C1 segment of cervical spinal cord (tissue), 14 donors: ENCODE results near the gene BCL2.

ENCODE experiments used
- DNase-seq, 14 donors: peaks; one replicate each; lab custom pipeline; 2025; lab: John Stamatoyannopoulos, UW

The BCL2 gene

GRCh38 chr18:63111671-63112402, 207.7 kb downstream of the BCL2 start:
- DNase-seq, result no peak

DNA sequence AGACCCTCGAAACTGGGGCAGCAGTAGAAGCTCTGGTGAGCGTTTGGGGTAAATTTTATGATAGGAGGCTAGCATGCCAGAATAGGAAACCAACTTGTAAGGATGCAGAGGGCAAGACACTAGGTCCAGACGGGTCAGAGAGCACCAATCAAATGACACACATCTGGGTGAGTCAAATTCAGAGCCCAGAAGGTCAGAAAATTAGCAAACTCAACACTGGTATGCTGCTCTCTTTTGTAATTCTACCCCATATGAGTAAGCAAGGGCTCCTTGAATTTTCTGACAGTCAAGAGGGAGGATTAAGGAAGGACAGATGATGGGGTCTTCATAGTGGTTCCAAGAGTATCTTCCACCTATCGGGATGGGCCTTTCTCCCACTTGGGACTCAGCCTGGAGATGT, 209.8 kb downstream of the BCL2 start:
- no peak for DNase-seq

DNA sequence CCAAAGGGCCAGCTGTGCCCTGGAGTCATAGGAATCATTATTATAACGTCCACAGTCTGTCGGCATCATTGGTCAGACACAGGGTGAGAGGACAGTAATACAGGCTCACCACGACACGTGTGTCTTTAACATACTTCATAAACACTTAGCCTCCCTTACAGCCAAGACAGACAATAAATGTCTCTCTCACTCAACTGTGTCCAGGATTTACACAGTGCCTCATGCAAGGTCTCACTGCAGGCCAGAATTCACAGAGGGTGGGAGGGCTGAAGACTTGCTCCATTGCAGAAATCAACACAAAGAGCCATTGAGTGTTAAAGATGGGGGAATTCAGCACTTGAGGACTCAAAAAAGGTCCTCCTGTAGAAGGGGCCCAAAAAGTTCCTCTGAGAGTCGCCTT, 210.5 kb downstream of the BCL2 start:
- DNase-seq, result no peak

DNA sequence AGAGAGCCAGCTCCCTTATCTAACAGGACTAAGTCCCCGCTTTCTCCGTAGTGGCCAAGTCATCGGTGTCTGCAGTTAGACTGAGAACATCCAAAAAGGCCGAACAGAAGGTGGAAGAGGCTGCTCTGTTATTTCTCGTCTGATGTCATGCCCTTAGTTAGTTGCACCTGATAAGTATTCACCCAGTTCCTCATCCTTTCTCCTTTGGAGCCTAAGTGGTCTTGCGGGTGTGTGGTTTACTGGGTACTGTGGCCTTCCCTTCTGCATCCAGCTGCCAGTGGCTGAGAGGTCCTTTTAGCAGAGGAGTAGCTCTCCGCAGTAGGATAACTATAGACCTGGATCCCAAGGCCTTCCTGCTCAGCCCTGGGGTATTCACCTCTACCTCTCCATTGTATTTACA, 211.6 kb downstream of the BCL2 start:
- DNase-seq, result no peak

DNA sequence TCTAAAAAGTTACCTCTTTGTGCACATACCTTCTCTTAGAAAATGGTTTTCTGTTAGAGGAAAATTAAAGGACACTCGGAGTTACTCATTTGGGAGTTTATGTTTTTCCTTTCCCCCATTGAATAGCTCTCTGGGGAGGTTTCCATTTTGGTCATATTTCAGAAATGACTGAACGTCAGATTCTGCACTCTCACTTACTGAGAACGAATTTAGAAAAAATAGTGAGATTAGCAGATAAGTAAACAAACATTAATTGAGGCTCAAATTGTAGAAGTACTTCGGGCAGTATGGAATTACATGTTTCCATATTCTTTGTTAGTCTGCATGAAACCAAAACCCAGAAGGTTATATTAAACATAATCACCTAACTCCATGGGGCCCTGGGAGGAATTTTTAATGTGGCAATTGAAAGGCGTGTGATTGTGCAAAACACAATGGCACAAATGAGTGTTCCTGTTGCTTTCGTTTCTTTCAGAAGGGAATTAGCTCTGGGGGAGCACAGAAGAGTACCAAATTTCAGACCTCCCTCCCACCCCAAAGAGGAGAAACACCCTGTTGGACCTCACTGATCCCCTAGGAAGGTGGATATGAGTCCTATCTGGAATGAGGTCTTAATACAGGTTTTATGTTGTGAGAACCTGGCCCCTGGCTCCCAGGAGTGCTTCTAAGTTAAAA, 212.3 kb downstream of the BCL2 start:
- DNase-seq, result no peak

- DNase-seq, result no peak
Observed at GRCh38 chr18:63106727-63107126, 212.8 kb downstream of the BCL2 start.

GRCh38 chr18:63105636-63106316, 213.8 kb downstream of the BCL2 start:
- no peak for DNase-seq

DNA sequence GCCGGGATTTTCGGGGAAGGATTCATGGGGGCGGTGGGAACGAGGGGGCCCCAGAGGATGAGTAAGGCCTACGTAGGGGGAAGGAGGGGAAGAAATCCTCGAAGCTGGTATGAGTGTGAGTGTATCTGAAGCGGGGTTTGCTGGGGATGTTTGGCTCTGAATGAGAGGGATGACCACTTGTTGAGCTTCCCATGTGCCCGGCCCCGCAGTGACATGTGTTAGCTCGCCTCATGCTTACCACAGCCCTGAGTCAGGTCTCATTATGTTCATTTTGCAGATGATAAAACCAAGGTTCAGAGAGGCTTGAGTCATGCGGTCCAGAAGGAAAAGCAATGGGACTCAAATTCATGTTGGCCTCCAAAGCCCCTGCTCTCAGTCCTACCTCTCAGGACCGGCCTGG, 214.7 kb downstream of the BCL2 start:
- DNase-seq, result no peak

GRCh38 chr18:63102941-63103744, 216.4 kb downstream of the BCL2 start:
- no peak for DNase-seq

- DNase-seq, result no peak
Observed at GRCh38 chr18:63100630-63101055, 218.9 kb downstream of the BCL2 start.

DNA sequence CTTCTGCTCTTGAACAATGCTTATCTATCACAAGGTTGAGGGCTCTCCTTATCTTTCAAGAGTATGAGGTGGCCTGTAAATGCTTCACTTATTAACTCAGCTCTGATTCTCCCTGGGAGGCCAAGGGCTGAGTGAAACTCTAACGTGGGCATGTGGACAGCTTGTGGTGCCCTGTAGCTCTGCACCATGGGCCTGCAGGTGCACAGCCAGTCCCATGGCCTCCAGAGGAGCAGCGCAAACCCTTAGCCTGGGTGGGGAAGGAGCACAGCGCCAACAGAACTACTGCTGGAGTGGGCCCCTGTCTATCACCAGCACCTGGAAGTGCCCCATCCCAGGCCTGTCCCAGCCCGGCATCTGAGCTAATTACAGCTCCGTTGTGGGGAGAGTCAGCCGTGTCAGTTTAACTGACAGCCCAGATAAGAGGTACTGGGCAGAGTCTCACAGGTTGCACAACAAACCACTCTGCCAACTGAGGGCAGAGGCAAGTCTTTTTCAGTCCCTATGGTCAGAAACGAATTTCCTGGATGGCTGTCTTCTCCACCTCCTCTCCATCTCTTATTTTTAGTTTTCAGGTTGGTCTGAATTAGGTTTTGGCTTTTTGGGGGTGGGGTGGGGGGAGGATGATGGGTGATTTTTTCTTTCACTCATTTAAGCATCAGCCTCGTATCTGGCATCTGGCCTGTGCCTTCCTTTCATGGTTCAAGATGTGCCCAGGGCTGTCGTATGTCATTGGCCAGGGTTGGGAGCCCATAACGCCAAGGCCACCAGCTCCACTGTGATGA, 219.5 kb downstream of the BCL2 start:
- DNase-seq, result no peak

DNA sequence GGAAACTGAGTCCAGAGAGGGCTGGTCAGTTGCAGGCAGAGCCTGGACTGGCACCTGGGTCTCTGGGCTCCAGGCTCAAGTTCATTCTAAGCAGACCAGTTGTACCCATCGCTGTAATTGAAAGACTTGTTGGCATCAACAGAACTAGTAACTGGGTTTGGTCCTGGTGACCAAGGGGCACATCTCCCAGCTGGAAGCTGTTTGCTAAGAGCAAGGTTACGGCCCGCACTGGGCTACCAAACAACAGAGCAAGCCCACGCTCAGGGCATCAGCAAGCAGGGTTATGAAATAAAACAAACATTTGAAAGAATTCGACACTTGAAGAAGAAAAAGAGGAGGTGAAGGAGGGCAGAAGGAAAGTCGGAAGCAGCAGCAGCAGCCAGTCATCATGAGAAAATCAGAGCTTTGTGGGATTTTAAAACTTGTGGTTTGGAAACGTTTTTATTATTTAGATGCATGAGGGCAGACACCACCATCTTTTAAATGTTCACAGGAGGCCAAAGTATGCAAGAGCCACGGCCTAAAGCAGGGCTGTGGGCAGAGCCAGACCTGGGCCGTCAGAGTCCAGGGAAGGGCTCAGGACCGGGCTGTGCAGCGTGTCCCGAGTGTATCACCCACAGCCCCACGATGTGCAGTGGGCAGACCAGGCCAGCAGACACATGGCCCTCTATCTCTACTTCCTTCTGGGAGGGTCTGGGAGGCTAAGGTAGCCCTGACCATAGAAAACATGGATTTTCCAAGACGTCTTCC, 220.3 kb downstream of the BCL2 start:
- no peak for DNase-seq

DNA sequence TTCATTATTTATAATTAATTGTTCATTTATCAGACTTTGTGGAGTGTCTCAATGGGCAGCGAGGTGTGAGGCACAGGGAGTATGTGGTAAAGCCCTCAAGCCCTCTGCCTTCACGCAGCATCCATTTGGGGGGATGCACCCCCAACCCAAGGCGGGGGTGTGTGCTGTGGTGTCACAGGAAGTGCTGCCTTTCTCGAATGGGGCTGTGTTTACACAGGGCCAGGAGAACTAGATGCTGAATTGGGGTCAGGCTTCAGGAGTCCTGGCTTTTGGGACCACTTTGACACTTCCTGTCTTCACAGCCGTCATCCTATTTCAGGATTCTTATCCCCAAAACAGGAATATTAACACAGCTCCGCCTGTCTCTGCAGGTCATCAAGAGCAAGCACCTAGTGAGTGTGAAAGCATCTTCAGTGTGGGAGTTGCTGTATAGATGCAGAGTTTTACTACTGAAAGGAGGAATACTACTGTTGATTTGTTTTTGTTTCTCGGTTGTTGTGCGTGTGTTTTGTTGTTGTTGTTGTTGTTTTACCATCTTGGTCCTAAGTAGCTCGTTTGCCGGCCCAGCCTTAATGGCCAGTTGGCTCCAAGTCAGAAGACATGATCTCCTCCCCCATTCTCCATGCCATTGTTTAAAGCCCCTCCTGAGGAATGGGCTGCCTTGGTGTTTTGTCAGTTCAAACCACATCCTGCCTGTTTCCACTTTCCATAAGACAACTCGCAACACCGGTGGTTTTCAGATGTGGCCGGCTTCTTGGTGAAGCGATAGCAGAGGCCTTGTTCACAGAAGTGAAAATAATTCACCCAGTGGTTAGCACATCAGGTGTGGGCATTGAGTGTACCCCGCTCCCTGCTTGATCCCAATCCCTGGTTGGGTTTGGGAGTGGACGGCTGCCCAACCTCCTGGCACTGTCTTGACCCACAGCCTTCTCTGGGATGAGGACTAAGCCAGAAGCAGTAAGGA, 221.3 kb downstream of the BCL2 start:
- DNase-seq, result no peak

DNA sequence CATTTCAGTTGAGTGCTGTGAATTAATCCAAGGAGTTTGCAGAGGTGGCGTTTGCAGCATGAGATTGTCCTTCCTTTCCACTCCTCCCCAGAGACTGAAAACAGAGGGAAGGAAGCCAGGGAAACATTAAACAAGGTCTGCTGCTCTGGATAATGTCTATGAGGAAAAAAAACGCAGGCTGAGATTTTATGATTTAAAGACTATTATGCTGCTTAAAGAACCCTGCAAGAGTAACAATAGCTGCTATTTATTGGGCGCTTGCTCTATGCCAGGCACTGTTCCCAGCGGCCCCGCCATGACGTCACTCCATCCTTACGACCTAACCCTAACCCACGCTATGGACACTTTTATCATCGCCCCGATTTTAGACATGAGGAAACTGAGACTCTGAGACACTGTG, 222.4 kb downstream of the BCL2 start:
- DNase-seq, result peak in 1 of 14 donors; percentile 2

DNA sequence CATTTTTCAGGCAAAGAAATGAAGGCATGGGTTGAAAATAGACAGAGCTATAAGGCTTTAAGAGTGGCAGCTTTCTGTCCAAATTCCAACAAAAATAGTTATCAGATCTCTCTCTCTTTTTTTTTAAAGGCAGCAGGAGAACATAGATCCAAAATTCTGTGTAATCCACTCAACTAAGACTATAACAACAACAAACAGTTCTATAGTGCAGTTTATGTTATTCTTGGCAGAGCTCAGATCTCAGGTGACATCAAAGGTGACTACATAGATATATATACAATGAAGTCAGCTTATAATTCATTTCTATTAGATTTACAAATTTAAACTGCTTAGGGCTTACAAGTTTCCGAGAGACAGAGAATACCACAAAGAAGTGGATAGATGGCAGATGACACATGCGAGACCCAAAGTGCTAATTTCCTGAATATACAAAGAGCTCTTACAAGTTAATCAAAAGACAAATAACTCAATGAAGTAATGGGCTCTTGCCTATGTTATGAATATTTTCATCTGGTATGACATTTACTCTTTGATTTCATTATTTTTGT, 223.2 kb downstream of the BCL2 start:
- DNase-seq, result no peak

DNA sequence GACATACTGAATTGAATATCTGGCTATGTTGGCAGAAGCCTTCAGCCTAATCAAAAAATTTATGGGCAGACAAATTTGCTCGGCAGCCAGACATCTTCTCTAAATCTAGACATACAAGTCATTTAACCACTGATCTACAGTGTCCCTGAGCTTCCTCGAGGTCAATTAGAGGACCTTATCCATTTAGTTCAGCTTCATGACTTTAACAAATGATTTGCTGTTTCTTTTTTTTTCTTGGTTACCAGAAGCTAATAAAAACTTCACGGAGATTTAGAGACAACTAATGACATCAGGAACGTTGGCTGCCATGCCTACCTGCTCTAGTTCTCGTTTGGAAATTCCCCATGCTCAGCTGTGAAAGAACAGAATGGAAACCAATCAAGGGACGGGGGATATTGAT, 223.8 kb downstream of the BCL2 start:
- no peak for DNase-seq

- no peak for DNase-seq
Observed at GRCh38 chr18:63091671-63092364, 227.8 kb downstream of the BCL2 start.

GRCh38 chr18:63090334-63090733, 229.2 kb downstream of the BCL2 start:
- no peak for DNase-seq
